HG03175 (cell line): ENCODE data around the gene EIF4A2.

Experiments
- ATAC-seq: cut with Tn5 transposase; IDR thresholded peaks from one replicate; pipeline ENCODE4 v1.9.1; 2021; ENCODE audit warnings: mild to moderate bottlenecking, moderate library complexity; ENCODE audit not compliant: unreplicated experiment

The EIF4A2 gene

DNA sequence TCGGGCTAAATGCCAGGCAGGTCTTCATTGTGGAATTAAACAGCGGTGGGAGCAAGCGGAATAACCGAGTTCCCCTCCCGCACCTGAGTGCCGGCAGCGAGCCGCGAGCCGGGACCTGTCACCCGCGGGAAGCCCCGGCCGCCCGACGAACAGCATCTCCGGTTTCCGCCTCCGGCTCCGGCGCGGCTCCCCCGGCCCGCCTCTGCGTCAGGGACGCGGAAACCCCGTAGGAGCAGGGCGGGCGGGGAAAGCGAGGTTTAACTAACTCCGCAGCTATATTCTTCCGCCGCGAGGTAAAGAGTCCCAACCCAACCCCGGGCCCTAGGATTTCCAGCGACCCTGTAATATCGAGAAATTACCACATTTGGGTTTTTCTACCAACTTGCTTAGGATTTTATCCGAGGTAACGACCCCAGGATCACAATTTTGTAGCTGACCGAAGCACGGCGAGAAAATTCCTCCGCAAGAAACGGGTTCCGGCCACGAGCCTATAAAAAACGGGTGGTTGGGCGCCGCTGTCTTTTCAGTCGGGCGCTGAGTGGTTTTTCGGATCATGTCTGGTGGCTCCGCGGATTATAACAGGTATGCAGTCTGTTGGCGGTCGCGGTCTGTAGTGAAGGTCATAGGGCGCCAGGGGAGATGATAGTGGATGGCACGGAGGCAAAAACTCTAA lies at the start of gene EIF4A2:
TSS of gene EIF4A2 (plus strand) at position 520 of the 673 bp plus-strand sequence. CDS start at position 554, 34 bp downstream.
- ATAC-seq, result peak; percentile 69

DNA sequence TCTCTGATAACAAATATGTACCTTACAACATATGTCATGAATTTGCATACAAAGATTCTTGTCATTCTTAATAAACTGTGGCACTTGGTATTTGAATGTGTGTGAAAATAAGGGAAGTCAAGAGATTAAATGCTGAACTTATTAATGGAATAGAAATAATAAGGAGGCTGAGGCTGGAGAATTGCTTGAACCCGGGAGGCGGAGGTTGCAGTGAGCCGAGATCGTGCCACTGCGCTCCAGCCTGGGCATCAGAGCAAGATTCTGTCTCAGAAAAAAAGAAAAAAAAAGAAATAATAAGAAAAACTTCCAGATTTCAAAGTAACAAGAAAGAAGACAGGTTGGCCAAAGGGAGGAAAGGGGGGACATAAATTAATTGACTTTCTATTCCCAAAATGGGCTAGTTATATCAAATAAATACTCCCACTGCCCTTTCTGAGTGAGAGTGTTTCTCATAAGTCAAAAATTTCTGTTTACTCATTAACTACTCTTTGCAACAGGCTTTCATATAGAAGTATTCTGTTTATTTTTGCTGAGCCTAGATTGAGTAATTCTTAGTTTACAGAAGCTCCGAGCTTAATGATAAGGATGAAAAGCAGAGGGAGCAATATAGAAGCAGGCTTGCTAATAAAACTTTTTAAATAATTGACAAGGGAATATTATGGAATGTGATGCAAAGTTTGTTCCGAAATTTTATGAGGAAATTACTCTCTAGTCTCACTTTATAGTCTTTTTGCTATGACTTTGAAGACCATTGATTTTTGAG lies 40.6 kb upstream of the EIF4A2 start:
- ATAC-seq, result no peak

DNA sequence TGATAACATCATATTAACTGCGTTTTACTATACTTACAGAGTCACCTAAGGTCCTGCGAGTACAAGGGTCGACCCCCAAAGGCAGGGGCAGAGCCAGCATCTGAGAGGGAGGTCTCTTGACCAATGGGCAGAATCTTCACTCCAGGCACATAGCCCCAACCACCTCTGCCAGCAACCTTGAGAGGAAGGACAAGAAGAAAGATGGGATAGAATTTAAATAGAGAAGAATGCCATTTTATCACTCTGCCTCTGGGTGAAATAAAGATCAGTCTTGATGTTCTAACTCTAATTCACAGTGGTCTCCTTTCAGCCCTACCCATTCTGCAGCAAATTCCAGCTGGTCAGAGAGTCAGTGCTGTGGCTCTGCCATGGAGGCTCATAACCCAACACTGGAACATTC lies 39.7 kb upstream of the EIF4A2 start:
- no peak for ATAC-seq

DNA sequence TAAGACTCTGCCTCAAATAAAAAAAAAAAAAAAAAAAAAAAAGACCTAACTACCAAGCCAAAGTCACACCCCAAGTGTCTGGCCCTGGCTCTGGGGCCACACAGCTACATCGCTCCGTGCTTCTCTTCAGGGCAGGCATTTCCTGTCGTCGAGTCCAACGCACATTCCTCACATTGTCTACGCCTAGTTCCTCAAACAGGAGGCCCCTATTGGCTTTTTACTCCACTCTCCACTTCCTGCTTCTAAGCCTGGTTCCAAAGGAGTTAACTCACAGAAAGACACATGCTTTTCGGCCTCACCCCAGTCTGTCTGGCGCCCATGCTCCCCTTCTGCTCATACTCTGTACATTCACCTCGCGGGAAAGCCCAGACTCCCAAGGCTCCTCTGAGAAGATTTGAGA lies 37.4 kb upstream of the EIF4A2 start:
- no peak for ATAC-seq

DNA sequence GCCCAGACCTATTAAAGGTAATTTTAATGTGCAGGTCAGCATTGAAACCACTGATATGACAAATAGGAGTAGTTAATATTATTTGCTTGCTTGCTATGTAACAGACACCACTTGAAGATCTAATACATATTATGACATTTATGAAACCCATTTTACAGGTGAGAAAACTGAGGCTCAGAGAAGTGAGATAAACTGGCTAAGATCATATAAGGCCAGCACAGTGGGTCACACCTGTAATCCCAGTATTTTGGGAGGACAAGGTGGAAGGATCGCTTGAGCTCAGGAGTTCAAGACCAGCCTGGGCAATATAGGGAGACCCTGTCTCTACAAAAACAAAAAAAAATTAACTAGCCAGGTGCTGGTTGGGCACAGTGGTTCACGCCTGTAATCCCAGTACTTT lies 33.1 kb upstream of the EIF4A2 start:
- ATAC-seq, result no peak

DNA sequence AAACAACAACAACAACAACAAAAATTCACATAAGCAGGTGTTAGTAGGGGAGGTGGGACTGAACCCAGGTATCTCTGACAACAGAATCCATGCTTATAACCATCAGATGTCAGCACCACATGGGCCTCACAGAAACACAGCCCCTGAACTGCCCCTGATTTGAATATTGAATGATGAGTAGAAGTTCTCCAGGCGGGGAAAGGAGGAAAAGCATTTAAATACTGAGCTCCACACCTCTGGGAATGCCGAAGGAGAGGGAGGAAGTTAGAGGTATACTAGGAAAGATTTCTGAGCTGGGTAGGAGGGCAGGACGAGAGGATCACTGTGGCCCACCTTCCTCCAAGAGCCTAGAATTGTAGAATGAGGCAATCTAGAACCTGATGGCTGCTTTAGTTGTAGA lies 31.9 kb upstream of the EIF4A2 start:
- no peak for ATAC-seq

DNA sequence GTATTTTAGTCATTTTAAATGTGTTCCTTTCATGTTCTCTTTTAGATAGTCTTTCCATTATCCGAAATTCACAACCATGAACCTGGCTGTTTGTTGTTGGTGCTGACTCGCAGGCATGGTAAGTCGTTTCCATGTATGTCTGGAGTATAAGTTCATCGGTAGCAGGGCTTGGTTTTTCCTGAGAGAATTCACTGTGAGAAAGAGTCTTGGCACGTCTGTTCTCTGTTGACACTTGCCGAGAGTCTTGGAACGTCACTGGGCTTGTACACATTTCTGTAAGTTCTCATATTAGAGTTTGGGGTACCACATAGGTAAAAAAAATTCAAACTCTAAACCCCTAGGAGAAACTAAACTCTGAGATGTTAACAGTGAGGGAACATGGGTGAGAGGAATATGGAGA lies 29.4 kb upstream of the EIF4A2 start:
- no peak for ATAC-seq

DNA sequence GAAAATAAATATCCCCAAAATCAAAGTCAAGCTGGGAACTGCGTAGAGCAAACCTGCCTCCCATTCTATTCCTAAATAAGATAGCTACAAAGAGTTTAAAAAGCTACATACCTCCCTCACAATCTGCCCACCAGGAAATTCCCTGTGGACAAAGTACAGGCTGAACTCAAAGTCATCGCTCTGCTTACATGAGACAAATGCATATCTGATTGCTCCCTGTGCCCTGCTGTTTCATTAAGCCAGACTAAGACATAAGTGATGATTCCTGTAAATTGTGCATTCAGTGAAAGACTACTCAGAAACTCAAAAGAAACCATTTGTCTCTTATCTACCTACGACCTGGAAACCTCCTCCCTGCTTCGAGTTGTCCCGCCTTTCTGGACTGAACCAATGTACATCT lies 28.5 kb upstream of the EIF4A2 start:
- no peak for ATAC-seq

DNA sequence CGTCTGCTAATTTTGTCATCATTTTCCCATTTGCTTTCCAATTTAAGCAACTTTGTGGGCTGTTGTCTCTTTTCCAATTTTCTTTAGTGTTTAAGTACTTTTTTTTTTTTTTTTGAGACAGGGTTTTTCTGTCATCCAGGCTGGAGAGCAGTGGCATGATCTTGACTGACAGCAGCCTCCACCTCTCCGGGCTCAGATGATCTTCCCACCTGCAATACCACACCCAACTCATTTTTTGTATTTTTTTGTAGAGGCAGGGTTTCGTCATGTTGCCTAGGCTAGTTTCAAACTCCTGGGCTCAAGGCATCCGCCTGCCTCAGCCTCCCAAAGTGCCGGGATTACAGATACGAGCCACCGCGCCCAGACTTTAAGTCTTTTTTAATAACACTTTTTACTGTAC lies 26.2 kb upstream of the EIF4A2 start:
- ATAC-seq, result no peak

DNA sequence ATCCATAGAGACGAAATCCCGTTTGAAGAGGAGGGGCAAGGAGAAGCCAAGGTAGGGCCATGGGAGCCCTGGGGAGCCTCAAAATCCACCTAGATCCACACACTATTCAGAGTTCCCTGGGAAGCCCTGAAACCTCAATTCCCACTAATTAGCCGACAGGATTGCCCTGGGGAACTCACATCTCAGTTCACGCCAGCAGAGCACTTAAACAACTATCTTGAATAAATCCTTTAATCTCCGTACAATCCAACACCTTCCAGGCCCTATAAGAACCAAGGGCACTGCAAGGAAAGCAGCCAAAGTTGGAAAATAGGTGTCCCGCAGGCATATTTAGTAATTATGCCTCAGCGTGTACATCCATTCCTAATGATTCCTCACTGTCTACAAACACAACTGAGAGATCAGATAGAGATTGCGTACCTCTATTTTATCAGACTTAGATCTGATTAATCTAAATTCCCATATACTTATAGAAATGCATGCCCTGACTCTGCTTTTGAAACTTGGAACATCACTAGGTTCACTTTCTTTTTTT lies 25.6 kb upstream of the EIF4A2 start:
- no peak for ATAC-seq

DNA sequence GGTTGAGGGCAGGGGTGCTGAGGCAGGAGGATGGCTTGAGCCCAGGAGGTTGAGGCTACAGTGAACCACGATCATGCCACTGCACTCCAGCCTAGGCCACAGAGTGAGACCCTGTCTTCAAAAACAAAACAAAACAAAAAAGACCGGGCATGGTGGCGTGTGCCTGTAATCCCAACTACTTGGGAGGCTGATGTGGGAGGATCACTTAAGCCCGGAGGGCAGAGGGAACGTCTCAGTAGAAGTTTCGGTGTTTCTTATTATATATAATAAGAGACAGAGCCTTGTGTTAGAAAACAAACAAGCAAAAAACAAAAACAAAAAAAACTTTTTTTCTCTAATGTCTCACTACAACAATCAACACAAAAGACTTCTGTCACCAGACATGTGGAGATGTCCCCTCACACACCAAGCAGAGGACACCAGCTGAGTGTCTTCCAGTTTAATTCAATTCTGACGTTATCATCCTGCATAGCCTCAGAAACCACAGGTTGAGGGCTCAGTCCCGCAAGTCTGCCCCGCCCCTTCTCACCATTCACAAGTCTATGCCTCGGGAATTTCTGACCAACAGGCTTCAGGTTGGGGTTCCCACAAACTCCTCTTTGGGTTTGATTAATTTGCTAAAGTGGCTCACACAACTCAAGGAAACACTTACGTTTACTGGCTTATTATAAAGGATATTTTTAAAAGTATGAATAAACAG lies 24.0 kb upstream of the EIF4A2 start:
- ATAC-seq, result no peak

DNA sequence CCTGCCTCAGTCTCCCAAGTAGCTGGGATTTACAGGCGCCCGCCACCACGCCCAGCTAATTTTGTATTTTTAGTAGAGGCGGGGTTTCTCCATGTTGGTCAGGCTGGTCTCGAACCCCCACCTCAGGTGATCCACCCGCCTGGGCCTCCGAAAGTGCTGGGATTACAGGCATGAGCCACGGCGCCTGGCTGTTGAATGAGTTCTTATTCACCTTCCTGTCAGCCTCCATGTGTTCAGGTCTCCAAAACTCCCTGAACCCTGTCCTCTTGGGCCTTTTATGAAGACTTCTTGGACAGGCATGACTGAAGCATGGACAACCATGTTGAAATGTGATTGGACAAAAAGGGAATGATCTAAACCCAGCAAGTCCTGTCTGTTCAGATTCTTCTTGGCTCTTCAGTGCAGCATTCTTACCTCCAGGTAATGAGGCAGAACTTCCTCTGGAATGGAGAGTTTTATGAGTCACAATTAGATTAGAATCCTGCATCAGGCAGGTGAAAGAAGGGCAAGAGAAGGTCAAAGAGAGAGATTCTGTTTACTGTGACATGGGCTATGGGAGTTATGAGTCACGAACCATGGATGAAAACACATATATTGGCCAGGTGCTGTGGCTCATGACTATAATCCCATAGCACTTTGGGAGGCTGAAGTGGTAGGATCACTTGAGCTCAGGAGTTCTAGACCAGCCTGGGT lies 23.1 kb upstream of the EIF4A2 start:
- no peak for ATAC-seq

DNA sequence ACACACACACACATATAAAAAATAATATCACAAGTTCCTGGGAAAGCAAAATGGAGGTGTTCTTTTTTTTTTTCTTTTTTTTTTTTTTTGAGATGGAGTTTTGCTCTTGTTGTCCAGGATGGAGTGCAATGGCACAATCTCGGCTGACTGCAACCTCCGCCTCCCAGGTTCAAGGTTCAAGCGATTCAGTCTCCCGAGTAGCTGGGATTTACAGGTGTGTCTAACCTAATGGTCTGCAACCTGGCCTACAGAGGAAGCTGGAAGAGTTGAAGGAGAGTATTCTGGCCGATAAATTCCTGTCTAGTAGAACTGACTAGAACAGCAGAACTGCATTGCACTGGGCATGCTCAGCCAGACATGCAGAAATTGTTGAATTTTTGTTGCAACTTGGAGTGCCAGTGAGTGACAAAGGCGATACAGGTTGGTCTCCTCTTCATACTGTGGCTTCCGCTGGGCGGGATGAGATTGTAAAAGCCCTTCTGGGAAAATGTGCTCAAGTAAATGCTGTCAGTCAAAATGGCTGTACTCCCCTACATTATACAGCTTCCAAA lies 22.4 kb upstream of the EIF4A2 start:
- ATAC-seq, result no peak

DNA sequence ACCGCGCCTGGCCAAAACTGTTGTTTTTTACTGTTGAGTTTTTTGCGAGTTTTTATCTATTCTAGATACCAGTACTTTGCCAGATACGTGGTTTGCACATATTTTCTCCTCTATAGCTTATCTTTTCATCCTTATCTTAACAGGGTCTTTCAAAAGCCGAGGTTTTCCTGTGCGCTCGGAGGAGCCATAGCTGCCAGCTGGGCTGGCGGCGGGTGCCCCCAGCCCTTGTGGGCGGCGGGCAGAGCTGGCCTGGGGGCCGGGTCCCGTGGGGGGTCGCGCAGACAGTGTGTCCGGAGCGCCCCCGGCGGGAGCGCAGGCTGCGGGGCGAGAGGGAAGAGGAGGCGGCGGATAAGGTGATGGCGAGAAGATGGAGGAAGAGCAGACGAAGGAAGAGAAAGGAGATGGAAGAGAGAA lies 11.1 kb upstream of the EIF4A2 start:
- no peak for ATAC-seq

DNA sequence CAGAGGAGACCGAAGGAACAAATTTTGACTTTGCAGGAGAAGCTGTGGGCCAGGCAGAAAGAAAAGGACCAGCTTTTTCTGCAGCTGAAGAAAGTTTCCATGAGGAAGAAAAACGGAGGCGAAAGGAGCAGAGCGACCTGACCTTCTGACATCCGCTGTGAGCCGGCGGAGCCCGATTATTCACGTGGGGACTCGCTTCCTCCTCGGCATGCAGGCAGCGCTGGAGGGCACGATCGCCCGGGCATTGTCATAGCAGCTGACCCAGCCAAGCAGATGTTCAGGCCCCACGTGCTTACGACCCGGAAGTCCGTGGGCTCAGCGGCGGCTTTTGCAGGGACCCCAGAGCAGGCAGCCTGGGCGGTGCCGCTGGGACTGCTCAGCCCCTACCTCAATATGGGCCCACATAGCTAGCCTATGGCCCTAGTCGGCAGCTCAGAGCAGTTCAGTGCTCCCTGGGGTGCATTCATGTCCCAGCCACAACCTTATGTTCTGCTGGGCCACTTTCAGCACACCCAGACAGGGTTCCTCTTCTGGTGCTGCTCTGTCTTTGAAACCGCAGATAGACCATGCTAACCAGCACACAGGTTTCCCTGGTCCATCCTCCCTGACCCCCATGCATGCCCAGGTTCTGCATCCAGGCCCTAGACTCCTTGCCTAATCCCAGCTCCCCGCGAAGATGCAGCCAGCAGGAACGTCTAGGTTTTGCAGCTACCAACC lies 10.5 kb upstream of the EIF4A2 start:
- peak; percentile 96 for ATAC-seq

DNA sequence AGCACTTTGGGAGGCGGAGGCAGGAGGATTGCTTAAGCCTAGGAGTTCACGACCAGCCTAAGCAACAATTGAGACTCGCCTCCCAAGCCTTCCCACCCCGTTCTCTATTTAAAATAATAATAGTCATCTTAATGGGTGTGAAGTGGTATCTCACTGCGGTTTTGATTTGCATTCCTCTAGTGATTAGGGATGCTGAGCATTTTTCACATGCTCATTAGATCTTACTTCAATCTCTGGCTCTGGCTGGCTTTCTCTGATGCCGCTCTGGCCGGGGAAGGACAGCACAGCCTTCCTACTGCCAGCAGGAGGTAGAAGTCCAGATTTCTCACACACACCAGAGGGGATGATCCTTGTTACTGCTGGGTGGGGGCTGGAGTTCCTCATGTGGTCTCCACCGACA lies 7.4 kb upstream of the EIF4A2 start:
- no peak for ATAC-seq

DNA sequence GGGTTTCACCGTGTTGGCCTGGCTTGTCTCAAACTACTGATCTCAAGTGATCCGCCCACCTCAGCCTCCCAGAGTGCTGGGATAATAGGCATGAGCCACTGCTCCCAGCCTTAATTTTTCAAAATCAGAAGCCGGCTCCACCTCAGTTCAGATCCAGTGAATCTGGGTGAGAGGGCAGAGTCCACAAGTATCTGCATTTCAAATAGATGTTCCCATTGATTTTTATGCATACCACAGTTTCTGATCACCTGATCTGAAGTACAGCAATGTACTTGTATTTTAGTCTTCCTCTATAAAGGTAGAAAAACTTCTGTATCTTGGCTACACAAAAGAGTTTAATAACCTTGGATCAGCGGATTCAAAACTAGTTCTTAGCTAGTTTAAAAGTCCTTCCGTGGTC lies 4.2 kb upstream of the EIF4A2 start:
- no peak for ATAC-seq

DNA sequence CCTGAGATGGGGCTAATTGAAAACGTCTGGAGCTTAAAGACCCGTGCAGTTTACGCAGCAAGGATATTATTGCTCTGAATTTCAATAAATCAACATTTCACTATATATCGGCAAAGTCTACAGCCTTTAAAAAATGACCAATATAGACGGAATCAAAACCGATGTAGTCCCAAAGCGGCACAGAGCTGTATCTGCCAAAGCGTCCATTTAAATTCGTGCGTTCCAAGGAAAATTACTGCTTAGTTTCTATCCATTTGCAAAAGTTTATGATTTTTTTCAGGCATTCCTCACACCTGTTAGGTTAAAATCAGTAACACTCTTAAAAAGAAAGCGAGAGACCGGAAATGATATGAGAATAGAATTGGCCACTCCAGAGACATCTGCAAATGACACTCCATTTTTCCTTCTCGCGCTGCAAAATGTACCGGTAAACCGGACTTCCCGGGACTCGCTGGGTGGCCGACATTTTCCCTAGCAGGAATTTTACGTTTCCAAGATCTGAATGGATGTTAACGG lies 777 bp upstream of the EIF4A2 start:
- ATAC-seq, result no peak

DNA sequence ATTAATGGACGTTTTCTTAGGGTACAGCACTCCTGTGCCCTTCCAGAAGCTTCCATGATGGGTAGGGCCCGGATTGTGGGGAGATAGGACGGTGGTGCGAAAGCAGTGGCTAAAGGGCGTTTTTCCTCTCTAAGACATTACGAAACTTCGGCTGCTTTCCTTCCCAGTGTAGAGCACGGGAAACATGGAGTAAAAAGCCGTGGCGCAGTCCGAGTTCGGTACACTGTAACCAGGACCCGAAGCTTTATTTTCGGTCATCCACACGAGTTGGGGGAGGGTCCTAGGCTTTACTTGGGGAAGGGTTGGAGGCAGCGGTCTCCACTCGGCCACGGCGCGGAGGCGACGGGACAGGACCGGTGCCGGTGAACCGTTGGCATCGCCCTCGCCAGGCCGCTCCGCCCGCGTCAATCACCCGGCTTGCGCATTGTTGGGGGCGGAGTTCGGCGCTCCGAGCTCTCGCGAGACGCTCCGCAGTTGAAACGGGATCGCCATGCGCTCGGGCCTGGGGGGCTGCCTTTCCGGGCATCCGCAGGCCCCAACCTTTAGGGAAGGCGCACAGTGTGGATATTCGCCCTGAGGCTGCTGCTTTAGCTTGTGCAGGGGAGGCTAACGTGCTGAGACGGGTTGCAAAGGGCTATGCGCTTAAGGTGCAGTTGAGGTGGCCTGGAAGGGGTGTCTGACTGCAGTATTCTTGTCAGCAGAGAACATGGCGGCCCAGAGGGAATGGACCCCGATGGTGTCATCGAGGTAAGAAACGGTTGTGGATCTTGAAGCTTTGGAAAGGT lies 546 bp downstream of the EIF4A2 start:
- ATAC-seq, result peak; percentile 73
